ENCODE measurements around the gene BTBD6. TPM values are rescaled to one million over a fixed set of nuclear protein-coding genes. Genes with fewer than 3 reads are reported as not detected.
A peak's percentile ranks its signal among the peaks of the same experiment; 100 is the strongest.

BTBD6 gene
- total RNA-seq, result 45.3 TPM
- long read RNA-seq, transcript BTBD6-204 (3 exons, 2,195 nt), result minor isoform, 22 of 257 reads
- long read RNA-seq, transcript BTBD6-202 (2 exons, 948 nt), result minor isoform, 5 of 257 reads
- long read RNA-seq, transcript BTBD6-203 (4 exons, 2,176 nt), result major isoform, 164 of 257 reads
- long read RNA-seq, transcript BTBD6-206 (5 exons, 1,335 nt), result minor isoform, 23 of 257 reads
- long read RNA-seq, partial matches to known transcripts, result 11 of 257 reads
- long read RNA-seq, other reads (novel, unspliced or antisense), result 32 of 257 reads

DNA sequence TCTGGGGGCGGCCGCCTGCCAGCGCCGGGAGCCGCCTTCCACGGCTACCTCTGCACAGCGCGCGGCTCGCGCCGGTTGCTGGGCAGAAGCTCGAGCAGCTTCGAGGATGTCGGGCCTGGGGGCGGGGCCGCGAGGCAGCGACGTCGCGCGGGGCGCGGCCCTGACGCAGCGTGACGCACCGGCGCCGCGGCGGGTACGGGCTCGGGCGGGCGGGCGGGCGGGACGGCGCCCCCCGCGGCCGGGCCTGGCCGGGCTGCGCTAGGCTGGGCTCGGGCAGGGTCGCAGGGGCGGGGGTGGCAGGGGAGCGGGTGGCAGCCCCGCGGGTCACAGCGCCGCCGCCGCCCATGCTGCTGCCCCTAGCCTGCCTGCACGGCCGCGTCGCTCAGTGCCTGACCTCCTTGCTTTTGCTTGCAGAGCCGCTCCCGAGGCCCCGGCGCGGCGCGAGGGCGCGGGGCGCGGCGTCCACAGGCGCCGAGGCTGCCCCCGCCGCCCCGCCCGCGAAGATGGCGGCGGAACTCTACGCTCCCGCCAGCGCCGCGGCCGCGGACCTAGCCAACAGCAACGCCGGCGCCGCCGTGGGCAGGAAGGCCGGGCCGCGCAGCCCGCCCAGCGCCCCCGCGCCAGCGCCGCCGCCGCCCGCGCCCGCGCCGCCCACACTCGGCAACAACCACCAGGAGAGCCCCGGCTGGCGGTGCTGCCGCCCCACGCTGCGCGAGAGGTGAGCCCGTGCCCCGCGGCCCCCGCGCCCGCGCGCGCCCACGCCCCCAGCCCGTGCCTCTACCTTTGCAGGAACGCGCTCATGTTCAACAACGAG is at the start of gene BTBD6:
Gene BTBD6, plus strand, starts transcription at position 166 of the 814 bp plus-strand sequence. Its CDS starts 179 bp downstream, at position 345.
- intact Hi-C loops (cut with micrococcal nuclease), result no loop called here
- TF ChIP-seq CTCF (IDR thresholded peaks at IDR 0.05; ENCODE audit: borderline replicate concordance), result no peak
- H3K9me3 ChIP-seq (replicated peaks), result no peaks in the 10 kb centered on the region

GRCh38 chr14:105198588-105198987 is 49.7 kb upstream of the BTBD6 start:
- intact Hi-C loops (cut with micrococcal nuclease), result no loop called here
- H3K27ac ChIP-seq (replicated peaks), result peak overlapping the region; percentile 95
- TF ChIP-seq CTCF (IDR thresholded peaks at IDR 0.05; ENCODE audit: borderline replicate concordance), result no peak
- H3K4me3 ChIP-seq, result peak overlapping the region; percentile 37
- peaks cover 94% of the 10 kb centered on the region for H3K4me1 ChIP-seq
- no peaks in the 10 kb centered on the region for H3K36me3 ChIP-seq
- DNase-seq, result no peak
- H3K27me3 ChIP-seq (ENCODE audit: low read depth), result peaks cover 69% of the 10 kb centered on the region
- no peaks in the 10 kb centered on the region for H3K9me3 ChIP-seq (replicated peaks)

More for the DNA sequence above, at the start of gene BTBD6:
- Histone ChIP-seq H3K27me3 (ENCODE audit: low read depth) (no peaks in the 10 kb centered on the region), H3K27ac (replicated peaks) (peak within 1 kb of the TSS; percentile 98), H3K4me3 (peak within 1 kb of the TSS; percentile 73), H3K36me3 (peaks cover 55% of the 10 kb centered on the region), H3K4me1 (peaks cover 40% of the 10 kb centered on the region)
- peak; percentile 89 for DNase-seq

DNA sequence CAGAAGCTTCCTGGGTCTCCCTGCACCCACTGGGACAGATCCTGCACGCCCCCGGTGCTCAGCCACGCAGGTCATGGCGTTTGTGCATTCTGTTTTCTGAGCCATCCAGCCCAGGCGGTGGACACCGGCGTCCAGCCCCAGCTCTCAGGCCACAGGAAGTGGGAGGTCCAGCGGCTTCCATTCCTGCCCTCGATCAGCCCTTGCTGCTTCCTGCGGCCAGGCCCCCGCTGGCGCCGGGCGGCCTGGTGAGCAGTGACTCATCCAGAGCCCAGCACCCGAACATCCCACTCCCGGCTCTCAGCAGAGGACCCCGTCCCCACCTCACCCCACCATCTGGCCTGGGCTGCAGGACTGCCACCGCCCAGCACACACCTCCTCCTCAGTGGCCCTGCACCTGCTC is 49.2 kb upstream of the BTBD6 start:
- peak overlapping the region; percentile 95 for H3K27ac ChIP-seq (replicated peaks)
- peak overlapping the region; percentile 37 for H3K4me3 ChIP-seq
- no peak for TF ChIP-seq CTCF (IDR thresholded peaks at IDR 0.05; ENCODE audit: borderline replicate concordance)
- no peaks in the 10 kb centered on the region for H3K36me3 ChIP-seq
- peaks cover 94% of the 10 kb centered on the region for H3K4me1 ChIP-seq
- intact Hi-C loops (cut with micrococcal nuclease), result no loop called here
- H3K9me3 ChIP-seq (replicated peaks), result no peaks in the 10 kb centered on the region
- peaks cover 64% of the 10 kb centered on the region for H3K27me3 ChIP-seq (ENCODE audit: low read depth)
- DNase-seq, result peak; percentile 56

GRCh38 chr14:105200074-105200473 is 48.3 kb upstream of the BTBD6 start:
- peaks cover 54% of the 10 kb centered on the region for H3K27me3 ChIP-seq (ENCODE audit: low read depth)
- intact Hi-C loops (cut with micrococcal nuclease), result no loop called here
- H3K4me3 ChIP-seq, result no peak overlapping the region
- peak overlapping the region; percentile 95 for H3K27ac ChIP-seq (replicated peaks)
- H3K9me3 ChIP-seq (replicated peaks), result no peaks in the 10 kb centered on the region
- DNase-seq, result no peak
- TF ChIP-seq CTCF (IDR thresholded peaks at IDR 0.05; ENCODE audit: borderline replicate concordance), result no peak
- peaks cover 94% of the 10 kb centered on the region for H3K4me1 ChIP-seq
- no peaks in the 10 kb centered on the region for H3K36me3 ChIP-seq

DNA sequence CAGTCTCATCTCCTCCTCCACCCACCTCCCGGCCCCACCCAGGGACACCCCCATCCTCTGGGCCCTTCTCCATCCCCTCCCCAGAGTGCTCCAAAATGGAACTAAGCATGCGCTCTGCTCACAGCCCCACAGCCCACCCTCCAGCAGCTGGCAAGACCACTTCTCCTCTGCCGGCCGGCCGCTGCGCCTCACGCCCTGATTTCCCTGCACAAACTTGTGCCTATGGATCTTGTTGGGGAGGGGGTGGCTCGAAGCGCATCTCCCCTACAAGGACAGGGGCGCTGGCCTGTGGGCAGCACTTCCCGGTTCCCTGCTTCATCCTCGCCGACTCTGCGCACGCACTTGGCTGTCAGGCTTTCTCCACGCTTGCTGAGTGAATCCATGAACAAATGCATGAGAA is 47.7 kb upstream of the BTBD6 start:
- DNase-seq, result no peak
- Histone ChIP-seq H3K36me3 (no peaks in the 10 kb centered on the region), H3K9me3 (replicated peaks) (no peaks in the 10 kb centered on the region), H3K4me3 (no peak overlapping the region), H3K27me3 (ENCODE audit: low read depth) (peaks cover 48% of the 10 kb centered on the region), H3K27ac (replicated peaks) (peak overlapping the region; percentile 95), H3K4me1 (peaks cover 94% of the 10 kb centered on the region)
- intact Hi-C loops (cut with micrococcal nuclease), result no loop called here
- TF ChIP-seq CTCF (IDR thresholded peaks at IDR 0.05; ENCODE audit: borderline replicate concordance), result no peak
